Measurements from ENCODE around the gene CCDC88B. TPM values are rescaled to one million over a fixed set of nuclear protein-coding genes. Genes with fewer than 3 reads are reported as not detected.

CCDC88B gene
- total RNA-seq, 1 experiment from 2014 or later = 9.6 TPM

DNA sequence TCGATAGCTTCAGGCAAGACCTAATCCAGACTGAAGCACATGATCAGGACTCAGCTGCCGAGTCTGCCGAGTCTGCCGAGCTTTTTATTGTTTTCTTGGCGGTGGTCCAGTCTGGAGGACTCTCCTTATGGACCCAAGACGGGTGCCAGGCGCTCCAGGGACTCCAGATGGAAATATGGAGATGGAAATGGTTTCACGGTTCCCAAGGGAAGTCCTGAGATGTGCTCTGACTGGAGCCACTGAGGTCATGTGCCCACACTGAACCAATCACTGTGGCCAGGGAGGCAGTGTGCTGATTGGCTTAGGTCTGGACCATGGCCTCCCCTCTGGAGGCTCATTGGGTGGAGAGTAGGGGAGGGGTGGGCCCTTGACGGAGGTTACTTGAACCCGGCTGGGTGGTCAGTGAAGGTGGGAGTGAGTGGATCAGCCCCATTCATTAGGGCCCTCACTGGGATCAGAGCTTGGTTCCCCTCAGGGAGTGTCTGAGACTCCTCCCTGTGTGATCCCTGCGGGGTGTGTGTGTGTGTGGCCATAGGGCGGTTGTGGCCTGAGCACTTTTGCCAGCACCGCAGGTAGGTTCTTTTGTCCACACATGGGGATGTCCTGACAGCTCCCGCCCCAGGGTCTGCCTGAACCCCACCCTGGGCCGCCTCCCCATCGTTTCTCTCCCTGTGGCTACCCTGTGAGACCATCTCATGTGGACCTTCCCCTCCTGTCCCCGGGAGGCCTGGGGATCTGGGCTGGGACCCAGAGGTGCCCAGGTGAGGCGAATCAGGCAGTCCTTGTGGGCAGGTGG is 33.0 kb downstream of the CCDC88B start:
- Histone ChIP-seq H3K4me2 (no peak overlapping the region), H3K9me2 (ENCODE audit: insufficient read depth) (no peaks in the 10 kb centered on the region), H2AFZ (no peak overlapping the region), H3K4me1 (replicated peaks; ENCODE audit: insufficient read depth) (no peaks in the 10 kb centered on the region), H3K4me3 (no peak overlapping the region), H3K27ac (no peak overlapping the region), H4K20me1 (ENCODE audit: insufficient read depth) (no peaks in the 10 kb centered on the region), H3F3A (ENCODE audit: insufficient read depth, low read depth) (peaks cover 17% of the 10 kb centered on the region), H3K36me3 (ENCODE audit: low read depth) (0 out of 2 replicates have a peak, but pooled peaks cover under 1% of the 10 kb centered on the region), H3K79me2 (ENCODE audit: low read depth) (no peaks in the 10 kb centered on the region), H3K9me3 (ENCODE audit: insufficient read depth, low read depth) (no peaks in the 10 kb centered on the region), H3K27me3 (ENCODE audit: insufficient read depth, low read depth) (no peaks in the 10 kb centered on the region)
- no TSS peak for BruUV-seq (replicated peaks)
- TF ChIP-seq EZH2 (IDR thresholded peaks at IDR 0.05; ENCODE audit: low read depth) (no peak), CTCF (conservative IDR thresholded peaks at IDR 0.05) (no peak)
- ChIA-PET POLR2A (ENCODE audit: unreplicated experiment) (no interaction called here), CTCF (no interaction called here)
- DNase-seq = no peak
- intact Hi-C loops (cut with micrococcal nuclease; ENCODE audit: unreplicated experiment) = no loop called here

DNA sequence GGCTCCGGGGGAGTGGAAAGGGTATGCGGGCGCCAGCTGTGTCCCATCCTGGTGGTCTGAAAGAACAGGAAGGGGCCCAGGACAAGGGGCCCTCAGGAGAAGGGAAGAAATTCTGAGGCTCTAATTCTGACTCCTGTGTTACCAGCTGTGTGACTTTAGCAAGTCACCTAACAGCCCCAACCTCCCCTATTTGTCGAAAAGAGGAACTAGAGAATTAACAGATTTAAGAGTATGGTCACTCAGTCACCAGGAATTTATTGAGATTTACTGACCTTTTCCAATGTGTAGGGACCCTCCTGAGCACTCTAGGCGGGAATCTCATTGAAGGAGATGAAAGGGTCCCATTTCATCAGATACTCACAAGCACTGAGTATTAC is 33.6 kb downstream of the CCDC88B start:
- Histone ChIP-seq H3K27ac (no peak overlapping the region), H3K36me3 (ENCODE audit: low read depth) (no peaks in the 10 kb centered on the region), H4K20me1 (ENCODE audit: insufficient read depth) (no peaks in the 10 kb centered on the region), H3K9me3 (ENCODE audit: insufficient read depth, low read depth) (no peaks in the 10 kb centered on the region), H3K27me3 (ENCODE audit: insufficient read depth, low read depth) (no peaks in the 10 kb centered on the region), H3F3A (ENCODE audit: insufficient read depth, low read depth) (peaks cover 19% of the 10 kb centered on the region), H3K4me3 (no peak overlapping the region), H3K9me2 (ENCODE audit: insufficient read depth) (no peaks in the 10 kb centered on the region), H2AFZ (no peak overlapping the region), H3K4me2 (no peak overlapping the region), H3K4me1 (replicated peaks; ENCODE audit: insufficient read depth) (no peaks in the 10 kb centered on the region), H3K79me2 (ENCODE audit: low read depth) (no peaks in the 10 kb centered on the region)
- POLR2A ChIA-PET (ENCODE audit: unreplicated experiment) = no interaction called here
- no TSS peak for BruUV-seq (replicated peaks)
- no peak for DNase-seq
- CTCF ChIA-PET = no interaction called here
- intact Hi-C loops (cut with micrococcal nuclease; ENCODE audit: unreplicated experiment) = no loop called here
- TF ChIP-seq EZH2 (IDR thresholded peaks at IDR 0.05; ENCODE audit: low read depth) = no peak
- no peak for TF ChIP-seq CTCF (conservative IDR thresholded peaks at IDR 0.05)

DNA sequence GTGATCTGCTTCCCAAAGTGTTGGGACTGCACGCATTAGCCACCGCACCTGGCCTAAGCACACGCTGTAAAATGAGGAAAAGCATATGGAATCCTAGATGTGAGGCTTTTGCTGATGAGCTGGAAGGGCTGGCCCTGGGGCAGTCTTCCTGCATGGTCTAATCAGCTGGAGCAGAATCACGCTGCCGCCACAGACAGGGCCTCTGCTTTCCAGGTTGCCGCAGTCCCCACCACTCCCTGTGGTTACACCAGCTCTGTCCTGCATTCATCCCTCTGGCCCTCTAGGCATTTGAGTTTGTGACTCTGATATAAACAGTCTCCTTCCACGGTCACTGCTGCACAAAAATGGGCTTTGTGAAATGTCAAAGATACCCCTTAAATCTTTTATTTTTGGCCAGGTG is 36.1 kb downstream of the CCDC88B start:
- Histone ChIP-seq H3K79me2 (ENCODE audit: low read depth) (no peaks in the 10 kb centered on the region), H3K4me1 (replicated peaks; ENCODE audit: insufficient read depth) (no peaks in the 10 kb centered on the region), H3K9me3 (ENCODE audit: insufficient read depth, low read depth) (no peaks in the 10 kb centered on the region), H3K27ac (no peak overlapping the region), H3F3A (ENCODE audit: insufficient read depth, low read depth) (peaks cover 27% of the 10 kb centered on the region), H4K20me1 (ENCODE audit: insufficient read depth) (no peaks in the 10 kb centered on the region), H3K9me2 (ENCODE audit: insufficient read depth) (no peaks in the 10 kb centered on the region), H2AFZ (no peak overlapping the region), H3K27me3 (ENCODE audit: insufficient read depth, low read depth) (no peaks in the 10 kb centered on the region), H3K4me2 (no peak overlapping the region), H3K36me3 (ENCODE audit: low read depth) (no peaks in the 10 kb centered on the region), H3K4me3 (no peak overlapping the region)
- no TSS peak for BruUV-seq (replicated peaks)
- ChIA-PET POLR2A (ENCODE audit: unreplicated experiment) (interaction anchor here (0.6 kb wide), 1 partner anchor 170 kb away, joined by 3 read pairs; no protein-coding TSS in a partner anchor), CTCF (interaction anchor here (0.5 kb wide), 1 partner anchor 21 kb away, joined by 10 read pairs; no protein-coding TSS in a partner anchor)
- no peak for DNase-seq
- TF ChIP-seq CTCF (conservative IDR thresholded peaks at IDR 0.05) (no peak), EZH2 (IDR thresholded peaks at IDR 0.05; ENCODE audit: low read depth) (no peak)
- intact Hi-C loops (cut with micrococcal nuclease; ENCODE audit: unreplicated experiment) = no loop called here
